GM23338 (cell line): ENCODE data around the gene AP1G2. TPM values are rescaled to one million over a fixed set of nuclear protein-coding genes. Genes with fewer than 3 reads are reported as not detected.
A peak's percentile ranks its signal among the peaks of the same experiment; 100 is the strongest.
"Not testable (repeated sequence)": the region's sequence is repeated elsewhere in the genome, so short reads cannot be mapped to it uniquely, and the experiment has no call there.

Source experiments
- ATAC-seq: fragments of 200-7000 bp; cut with Tn5 transposase; 3 replicates; pipeline ENCODE4 v1.9.1; 2020
- DNase-seq: peaks from one replicate; pipeline ENCODE4 v3.0.0-alpha.2; 2015; ENCODE audit warnings: low spot score
- H2AFZ ChIP-seq: fragments of 200-600 bp; sonication (generic); 2 replicates; pipeline ENCODE4 v1.8.0; 2016; ENCODE audit warnings: antibody characterized with exemption, mild to moderate bottlenecking, moderate library complexity
- H3F3A ChIP-seq: fragments of 200-600 bp; sonication (generic); replicated peaks from 2 replicates; pipeline ENCODE4 v1.8.0; 2017; ENCODE audit warnings: antibody characterized with exemption, mixed run types, low read depth
- H3K27ac ChIP-seq: fragments of 200-600 bp; sonication (generic); 2 replicates; pipeline ENCODE4 v1.6.1; 2016; ENCODE audit warnings: low read depth
- H3K27me3 ChIP-seq: fragments of 200-600 bp; sonication (generic); 2 replicates; pipeline ENCODE4 v1.8.0; 2016; ENCODE audit warnings: mild to moderate bottlenecking, mixed run types, moderate library complexity; ENCODE audit not compliant: insufficient read depth
- H3K36me3 ChIP-seq: fragments of 200-600 bp; sonication (generic); 2 replicates; pipeline ENCODE4 v1.8.0; 2016; ENCODE audit warnings: mild to moderate bottlenecking; ENCODE audit not compliant: insufficient read depth
- H3K4me1 ChIP-seq: fragments of 200-600 bp; sonication (generic); 2 replicates; pipeline ENCODE4 v1.8.0; 2016; ENCODE audit warnings: mild to moderate bottlenecking, moderate library complexity; ENCODE audit not compliant: insufficient read depth
- H3K4me2 ChIP-seq: fragments of 200-600 bp; sonication (generic); 2 replicates; pipeline ENCODE4 v1.7.1; 2017; ENCODE audit warnings: mixed run types
- H3K4me3 ChIP-seq: fragments of 200-600 bp; sonication (generic); 2 replicates; pipeline ENCODE4 v1.6.1; 2016; ENCODE audit warnings: mixed run types
- H3K79me2 ChIP-seq: fragments of 200-600 bp; sonication (generic); replicated peaks from 2 replicates; pipeline ENCODE4 v1.8.0; 2017; ENCODE audit warnings: mild to moderate bottlenecking; ENCODE audit not compliant: insufficient read depth
- H3K9me2 ChIP-seq: fragments of 200-600 bp; sonication (generic); 2 replicates; pipeline ENCODE4 v1.8.0; 2017; ENCODE audit not compliant: insufficient read depth
- H4K20me1 ChIP-seq: fragments of 200-600 bp; sonication (generic); replicated peaks from 2 replicates; pipeline ENCODE4 v1.8.0; 2017; ENCODE audit warnings: mild to moderate bottlenecking; ENCODE audit not compliant: insufficient read depth
- H3K27ac Mint-ChIP-seq: 2 replicates; pipeline ENCODE4 v1.8.0; 2020; ENCODE audit warnings: inconsistent platforms, mild to moderate bottlenecking, moderate library complexity, mixed read lengths
- H3K27me3 Mint-ChIP-seq: 3 replicates; pipeline ENCODE4 v1.8.0; 2022; ENCODE audit warnings: low read depth, mild to moderate bottlenecking, moderate library complexity, mixed read lengths, inconsistent platforms; ENCODE audit not compliant: insufficient read depth, poor library complexity
- H3K36me3 Mint-ChIP-seq: 3 replicates; pipeline ENCODE4 v1.8.0; 2021; ENCODE audit warnings: low read depth, mild to moderate bottlenecking, inconsistent platforms, moderate library complexity, mixed read lengths
- H3K4me1 Mint-ChIP-seq: 3 replicates; pipeline ENCODE4 v1.8.0; 2020; ENCODE audit warnings: mild to moderate bottlenecking, inconsistent platforms, mixed read lengths
- H3K4me3 Mint-ChIP-seq: 3 replicates; pipeline ENCODE4 v1.8.0; 2021; ENCODE audit warnings: moderate library complexity, mild to moderate bottlenecking, inconsistent platforms, mixed read lengths
- H3K9me3 Mint-ChIP-seq: 3 replicates; pipeline ENCODE4 v1.8.0; 2020; ENCODE audit warnings: moderate library complexity, mild to moderate bottlenecking, inconsistent platforms, mixed read lengths
- CREB1 ChIP-seq: fragments of 250-450 bp; sonication (Bioruptor Pico); IDR thresholded peaks from 2 replicates; pipeline ENCODE4 v1.5.0; 2020; ENCODE audit warnings: low read depth, mild to moderate bottlenecking, moderate library complexity
- EZH2phosphoT487 ChIP-seq: fragments of 200-600 bp; sonication (generic); IDR thresholded peaks from one replicate; pipeline ENCODE4 v1.8.1; 2018; ENCODE audit warnings: antibody characterized with exemption; ENCODE audit not compliant: unreplicated experiment
- ZNF114 ChIP-seq: fragments of 250-450 bp; sonication (Bioruptor Pico); IDR thresholded peaks from 2 replicates; pipeline ENCODE4 v1.5.0; 2020; ENCODE audit warnings: mild to moderate bottlenecking, moderate library complexity
- polyA plus RNA-seq: library from polyadenylated mRNA; unstranded; fragments of >200 nt; fragmentation: Nextera tagmentation; extraction: Ambion mirVana; gene quantifications from 2 replicates; pipeline ENCODE4 v1.2.1, GENCODE V29; 2016
- total RNA-seq: library from RNA; depleted of rRNA; stranded (reverse); fragments of >200 nt; shearing (Covaris generic); gene quantifications from 2 replicates; pipeline ENCODE4 v1.2.3, GENCODE V29; 2014

AP1G2 gene
- total and polyA plus RNA-seq, 2 experiments from 2014 or later, result 55.3 to 63.5 TPM

GRCh38 chr14:23536906-23537305, 30.7 kb downstream of the AP1G2 start:
- peaks cover 14% of the 10 kb centered on the region for H3K79me2 ChIP-seq
- not testable (repeated sequence) for H3K9me3 Mint-ChIP-seq, ATAC-seq, H3K36me3 ChIP-seq, H3K9me2 ChIP-seq, H4K20me1 ChIP-seq, DNase-seq, H3K27me3 ChIP-seq, H2AFZ ChIP-seq
- H3K4me1 ChIP-seq, result peaks cover 33% of the 10 kb centered on the region
- H3F3A ChIP-seq, result peaks cover 11% of the 10 kb centered on the region
- peak overlapping the region; percentile 60 for H3K4me3 ChIP-seq
- Mint-ChIP-seq H3K27me3 (peaks cover 26% of the 10 kb centered on the region), H3K36me3 (peaks cover 45% of the 10 kb centered on the region), H3K4me3 (peak overlapping the region; percentile 85), H3K4me1 (peaks cover 52% of the 10 kb centered on the region), H3K27ac (peak overlapping the region; percentile 96)
- H3K27ac ChIP-seq, result peak overlapping the region; percentile 82
- H3K4me2 ChIP-seq, result peak overlapping the region; percentile 35
- TF ChIP-seq ZNF114 (CRISPR knock-in tag), result 0 out of 2 replicates have a peak, but pooled peaks have one; percentile 60

DNA sequence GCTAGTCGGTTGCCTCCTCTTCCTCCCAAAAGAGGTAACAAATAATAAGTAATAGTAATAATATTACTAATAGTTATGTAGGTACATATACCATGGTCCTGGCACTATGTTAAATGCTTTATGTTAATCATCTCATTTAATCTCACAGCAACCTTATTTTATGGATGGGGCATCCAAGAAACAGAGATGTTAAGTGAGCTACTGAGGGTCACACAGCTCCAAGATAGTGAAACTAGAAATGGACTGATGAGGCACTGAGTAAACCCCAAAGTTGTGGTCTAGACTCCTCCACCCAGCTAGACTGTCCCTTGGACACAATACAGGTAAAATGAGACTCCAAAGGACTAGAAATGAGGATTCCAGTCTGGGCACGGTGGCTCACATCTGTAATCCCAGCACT, 31.1 kb downstream of the AP1G2 start:
- Histone ChIP-seq H3K27ac (peak overlapping the region; percentile 82), H3K27me3 (no peaks in the 10 kb centered on the region), H3K36me3 (peaks cover 8% of the 10 kb centered on the region; the same call in 1 of the 2 replicates), H3K4me2 (peak overlapping the region; percentile 35), H4K20me1 (no peaks in the 10 kb centered on the region), H3F3A (peaks cover 11% of the 10 kb centered on the region), H3K79me2 (peaks cover 10% of the 10 kb centered on the region), H3K4me3 (peak overlapping the region; percentile 60; the same call in 1 of the 2 replicates), H3K4me1 (peaks cover 29% of the 10 kb centered on the region), H3K9me2 (no peaks in the 10 kb centered on the region), H2AFZ (no peak overlapping the region)
- TF ChIP-seq CREB1 (CRISPR knock-in tag) (no peak), EZH2phosphoT487 (no peak)
- peaks cover 43% of the 10 kb centered on the region for H3K36me3 Mint-ChIP-seq
- peak overlapping the region; percentile 85; the same call in 2 of the 3 replicates for H3K4me3 Mint-ChIP-seq
- no peak for ATAC-seq
- DNase-seq, result no peak
- H3K27me3 Mint-ChIP-seq, result peaks cover 26% of the 10 kb centered on the region
- peak overlapping the region; percentile 96; the same call in 1 of the 2 replicates for H3K27ac Mint-ChIP-seq
- peaks cover 49% of the 10 kb centered on the region for H3K4me1 Mint-ChIP-seq
- H3K9me3 Mint-ChIP-seq, result no peaks in the 10 kb centered on the region

- ATAC-seq, result no peak
- peak overlapping the region; percentile 68 for H3K27ac Mint-ChIP-seq
- peaks cover 8% of the 10 kb centered on the region; the same call in 1 of the 2 replicates for H3K36me3 ChIP-seq
Measured at GRCh38 chr14:23535943-23536342, 31.6 kb downstream of the AP1G2 start.

More at GRCh38 chr14:23535943-23536342, 31.6 kb downstream of the AP1G2 start:
- Mint-ChIP-seq H3K9me3 (no peaks in the 10 kb centered on the region), H3K4me3 (peak overlapping the region; percentile 4; the same call in 1 of the 3 replicates), H3K36me3 (peaks cover 49% of the 10 kb centered on the region), H3K4me1 (peaks cover 54% of the 10 kb centered on the region), H3K27me3 (peaks cover 26% of the 10 kb centered on the region)
- no peak for TF ChIP-seq ZNF114 (CRISPR knock-in tag)
- peak overlapping the region; percentile 82; the same call in 1 of the 2 replicates for H3K27ac ChIP-seq
- H2AFZ ChIP-seq, result no peak overlapping the region
- peaks cover 10% of the 10 kb centered on the region for H3K79me2 ChIP-seq
- no peaks in the 10 kb centered on the region for H3K9me2 ChIP-seq
- no peak for DNase-seq
- no peaks in the 10 kb centered on the region for H3K27me3 ChIP-seq
- H3K4me1 ChIP-seq, result peaks cover 29% of the 10 kb centered on the region
- H3K4me3 ChIP-seq, result no peak overlapping the region
- peaks cover 11% of the 10 kb centered on the region for H3F3A ChIP-seq
- H4K20me1 ChIP-seq, result no peaks in the 10 kb centered on the region
- H3K4me2 ChIP-seq, result peak overlapping the region; percentile 35; the same call in 1 of the 2 replicates
